HG03432 (cell line): ENCODE results near the gene FRS3.
"Not testable (repeated sequence)": the region's sequence is repeated elsewhere in the genome, so short reads cannot be mapped to it uniquely, and the experiment has no call there.

Source experiments
- ATAC-seq: cut with Tn5 transposase; IDR thresholded peaks from one replicate; pipeline ENCODE4 v1.9.1; 2021; ENCODE audit warnings: mild to moderate bottlenecking, moderate library complexity; ENCODE audit not compliant: unreplicated experiment

Gene FRS3, protein sequence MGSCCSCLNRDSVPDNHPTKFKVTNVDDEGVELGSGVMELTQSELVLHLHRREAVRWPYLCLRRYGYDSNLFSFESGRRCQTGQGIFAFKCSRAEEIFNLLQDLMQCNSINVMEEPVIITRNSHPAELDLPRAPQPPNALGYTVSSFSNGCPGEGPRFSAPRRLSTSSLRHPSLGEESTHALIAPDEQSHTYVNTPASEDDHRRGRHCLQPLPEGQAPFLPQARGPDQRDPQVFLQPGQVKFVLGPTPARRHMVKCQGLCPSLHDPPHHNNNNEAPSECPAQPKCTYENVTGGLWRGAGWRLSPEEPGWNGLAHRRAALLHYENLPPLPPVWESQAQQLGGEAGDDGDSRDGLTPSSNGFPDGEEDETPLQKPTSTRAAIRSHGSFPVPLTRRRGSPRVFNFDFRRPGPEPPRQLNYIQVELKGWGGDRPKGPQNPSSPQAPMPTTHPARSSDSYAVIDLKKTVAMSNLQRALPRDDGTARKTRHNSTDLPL

DNA sequence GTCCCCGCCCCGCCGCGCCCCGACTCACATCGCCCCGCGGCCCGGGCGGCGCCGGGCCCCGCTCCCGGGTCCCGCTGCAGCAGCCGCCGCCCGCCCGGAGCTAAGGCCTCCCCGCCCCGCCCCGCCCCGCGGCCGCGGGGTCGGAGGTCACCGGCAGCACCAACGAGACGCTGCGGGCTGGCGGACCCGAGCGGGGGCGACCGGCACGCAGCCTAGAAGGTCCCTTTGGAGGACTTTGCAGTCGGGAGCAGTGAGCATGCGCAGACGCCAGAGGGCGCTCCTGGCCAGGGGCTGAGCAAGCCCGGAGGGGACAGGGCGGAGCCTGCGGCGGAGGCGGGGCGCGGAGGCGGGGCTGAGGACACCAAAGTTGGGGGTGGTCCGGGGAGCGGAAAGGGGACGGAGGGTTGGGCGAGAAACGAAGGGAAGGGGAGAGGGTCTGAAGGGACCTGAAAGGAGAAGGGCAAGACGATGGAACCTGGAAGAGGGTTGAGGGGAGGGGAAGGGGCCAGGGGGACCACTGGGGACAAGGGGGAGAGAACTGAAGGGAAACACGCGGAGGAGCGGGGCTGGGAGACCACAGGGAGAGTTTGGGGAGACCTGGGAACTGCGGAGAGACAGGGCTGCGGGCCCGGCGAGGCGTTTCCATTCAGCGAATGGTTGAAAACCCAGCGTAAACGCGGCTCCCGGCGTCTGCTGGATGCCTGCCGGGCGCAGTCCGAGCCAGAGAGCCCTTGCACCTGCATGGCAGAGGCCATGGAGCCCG is at the start of gene FRS3:
FRS3 (minus strand) TSS at position 113 of the 763 bp plus-strand sequence. CDS start 2,913 bp downstream, outside the sequence.
- ATAC-seq, result peak; percentile 96

DNA sequence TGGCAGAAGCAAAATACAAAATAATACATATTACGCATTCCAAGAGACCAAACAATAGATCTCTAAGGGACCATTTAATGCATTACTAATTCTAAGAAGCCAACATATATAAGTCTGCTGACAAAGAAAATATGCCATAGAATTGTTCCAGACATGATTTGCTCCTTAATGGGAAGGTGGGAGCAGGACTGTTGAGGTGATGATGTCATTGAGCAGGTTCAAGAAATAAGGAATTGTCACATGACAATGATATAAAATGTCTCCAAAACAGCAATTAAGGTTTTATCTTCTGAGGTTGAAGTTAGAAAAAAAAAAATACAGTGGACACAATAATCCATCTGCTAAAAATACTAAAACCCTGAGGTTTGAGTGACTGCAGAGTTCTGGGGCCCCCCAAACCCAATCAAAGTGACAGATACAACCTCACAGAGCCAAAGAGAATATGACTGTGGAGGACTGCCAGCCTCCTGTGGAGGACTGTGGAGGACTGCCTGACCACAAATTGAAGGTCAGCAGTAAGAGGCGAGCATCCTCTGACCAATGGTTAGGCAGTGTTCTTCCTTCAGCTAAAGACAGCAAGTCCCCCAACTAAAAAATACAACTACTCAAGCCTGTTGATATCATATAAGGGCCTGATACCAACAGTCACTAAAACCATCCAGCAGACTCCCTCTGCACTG is 46.8 kb upstream of the FRS3 start:
- ATAC-seq, result no peak

- ATAC-seq, result no peak
These were observed 45.2 kb upstream of the FRS3 start for GRCh38 chr6:41824571-41825569.

GRCh38 chr6:41823178-41823577 is 43.5 kb upstream of the FRS3 start:
- no peak for ATAC-seq

- no peak for ATAC-seq
These were observed 42.3 kb upstream of the FRS3 start for GRCh38 chr6:41822021-41822420.

GRCh38 chr6:41821266-41821665 is 41.6 kb upstream of the FRS3 start:
- ATAC-seq, result no peak

DNA sequence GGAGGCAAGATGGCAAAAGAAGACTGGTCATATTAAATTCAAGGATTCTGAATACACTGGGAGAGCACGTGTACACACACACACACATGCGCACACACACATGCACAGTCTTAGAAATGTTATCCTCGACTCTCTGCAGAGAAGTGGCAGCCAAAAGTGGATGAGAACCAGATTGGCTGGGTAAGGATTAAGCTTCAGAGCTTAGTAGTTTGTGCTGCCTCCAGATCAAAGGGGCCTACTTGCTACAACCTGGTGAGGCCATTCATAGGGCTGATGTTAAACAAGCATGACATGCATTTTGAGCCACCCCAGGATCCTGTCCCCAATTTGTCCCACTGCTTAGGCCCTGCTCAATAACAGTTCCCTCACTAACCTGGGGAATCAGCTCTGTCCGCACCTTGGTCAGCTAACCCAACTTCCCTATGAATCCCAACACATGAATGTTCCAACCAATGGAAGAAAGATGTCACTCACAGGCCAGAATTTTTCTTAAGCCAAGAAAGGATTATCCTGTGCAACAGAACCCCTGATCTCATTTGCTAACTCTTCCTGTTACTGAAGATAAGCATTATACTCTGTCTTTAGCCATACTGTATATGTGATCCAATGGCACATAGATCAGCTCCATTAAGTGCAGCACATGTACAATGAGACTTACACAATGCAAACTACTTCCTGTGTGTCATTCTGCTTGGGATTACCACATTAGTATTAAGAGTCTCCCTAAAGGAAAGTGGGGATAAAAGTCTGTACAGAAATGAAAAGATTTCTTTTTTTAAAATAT is 38.8 kb upstream of the FRS3 start:
- no peak for ATAC-seq

GRCh38 chr6:41815587-41815986 is 35.9 kb upstream of the FRS3 start:
- ATAC-seq, result no peak

GRCh38 chr6:41814629-41815028 is 34.9 kb upstream of the FRS3 start:
- ATAC-seq, result no peak

- ATAC-seq, result no peak
These were observed 34.3 kb upstream of the FRS3 start for GRCh38 chr6:41813956-41814355.

DNA sequence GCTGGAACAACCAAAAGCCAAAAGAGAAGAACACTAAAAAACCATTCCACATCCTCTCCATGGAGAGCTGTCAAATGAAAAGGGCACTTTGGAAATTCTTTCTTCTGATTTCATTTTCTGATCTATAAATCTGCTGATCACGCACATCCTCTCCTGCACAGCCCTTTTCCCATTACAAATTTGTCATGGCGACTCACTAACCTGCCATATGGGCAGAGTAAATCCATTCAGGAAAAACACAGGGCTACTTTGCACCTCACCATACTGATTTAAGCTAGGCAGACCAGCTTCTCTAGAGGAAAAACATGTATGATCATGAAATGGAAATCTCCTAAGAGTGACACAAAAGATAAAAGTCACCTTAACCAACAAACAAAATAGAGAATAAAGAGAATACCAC is 33.8 kb upstream of the FRS3 start:
- no peak for ATAC-seq

DNA sequence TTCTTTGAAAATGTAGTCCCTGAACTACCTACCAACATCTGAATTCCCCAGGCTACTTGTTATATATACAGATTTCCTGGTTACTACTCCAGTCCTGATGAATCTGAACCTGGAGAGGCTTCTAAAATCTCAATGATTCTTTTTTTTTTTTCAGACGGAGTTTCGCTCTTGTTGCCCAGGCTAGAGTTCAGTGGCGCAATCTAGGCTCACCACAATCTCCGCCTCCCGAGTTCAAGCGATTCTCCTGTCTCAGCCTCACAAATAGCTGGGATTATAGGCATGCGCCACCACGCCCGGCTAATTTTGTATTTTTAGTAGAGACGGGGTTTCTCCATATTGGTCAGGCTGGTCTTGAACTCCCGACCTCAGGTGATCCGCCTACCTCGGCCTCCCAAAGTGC is 32.2 kb upstream of the FRS3 start:
- ATAC-seq, result not testable (repeated sequence)

DNA sequence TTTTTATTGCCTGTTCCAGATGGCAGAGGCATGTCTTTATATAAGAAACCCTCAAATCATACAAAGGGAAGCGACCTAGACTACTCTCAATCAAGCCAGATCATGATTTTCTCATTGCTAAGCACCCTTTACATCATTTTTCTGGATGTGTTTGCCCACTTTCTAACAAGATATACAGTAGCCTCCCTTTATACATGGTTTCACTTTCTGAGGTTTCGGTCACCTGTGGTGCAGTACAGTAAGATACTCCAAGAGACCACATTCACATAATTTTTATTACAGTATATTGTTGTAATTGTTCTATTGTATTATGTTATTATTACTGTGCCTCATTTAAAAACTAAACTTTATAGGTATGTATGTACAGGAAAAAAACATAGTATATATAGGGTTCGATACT is 31.4 kb upstream of the FRS3 start:
- ATAC-seq, result no peak

GRCh38 chr6:41805830-41806774 is 26.4 kb upstream of the FRS3 start:
- ATAC-seq, result no peak

- no peak for ATAC-seq
These were observed 21.7 kb upstream of the FRS3 start for GRCh38 chr6:41801380-41801779.

DNA sequence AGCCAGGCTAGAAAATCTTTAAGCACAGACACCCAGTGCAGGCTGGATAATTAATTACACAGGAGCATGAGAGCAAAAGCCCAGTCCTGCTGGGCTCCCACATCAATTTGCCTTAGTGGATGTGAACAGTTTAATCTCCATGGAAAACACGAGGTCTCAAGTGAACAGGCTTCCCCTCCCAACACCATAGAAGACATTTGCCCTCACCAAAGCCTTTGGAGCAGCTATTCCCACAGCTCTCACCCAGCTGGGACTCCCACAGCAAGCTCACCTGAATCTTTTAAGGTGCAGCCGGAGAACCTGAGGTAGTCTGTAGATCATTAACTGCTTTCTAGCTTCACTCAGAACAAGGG is 19.8 kb upstream of the FRS3 start:
- ATAC-seq, result no peak

- ATAC-seq, result no peak
These were observed 19.3 kb upstream of the FRS3 start for GRCh38 chr6:41798901-41799558.

GRCh38 chr6:41796474-41796873 is 16.8 kb upstream of the FRS3 start:
- ATAC-seq, result no peak
